HG03442 (cell line): Measurements from ENCODE around the gene GPAT3.
"Not testable (repeated sequence)": the region's sequence is repeated elsewhere in the genome, so short reads cannot be mapped to it uniquely, and the experiment has no call there.

ENCODE experiments used
- ATAC-seq: cut with Tn5 transposase; IDR thresholded peaks from one replicate; pipeline ENCODE4 v1.9.1; 2021; ENCODE audit warnings: mild to moderate bottlenecking, moderate library complexity; ENCODE audit not compliant: unreplicated experiment

Gene GPAT3

GRCh38 chr4:83535520-83536361 is at the start of gene GPAT3:
Gene GPAT3, plus strand, starts transcription at chr4:83536108. Its CDS starts 515 bp downstream, at chr4:83536623.
- ATAC-seq = peak; percentile 74

DNA sequence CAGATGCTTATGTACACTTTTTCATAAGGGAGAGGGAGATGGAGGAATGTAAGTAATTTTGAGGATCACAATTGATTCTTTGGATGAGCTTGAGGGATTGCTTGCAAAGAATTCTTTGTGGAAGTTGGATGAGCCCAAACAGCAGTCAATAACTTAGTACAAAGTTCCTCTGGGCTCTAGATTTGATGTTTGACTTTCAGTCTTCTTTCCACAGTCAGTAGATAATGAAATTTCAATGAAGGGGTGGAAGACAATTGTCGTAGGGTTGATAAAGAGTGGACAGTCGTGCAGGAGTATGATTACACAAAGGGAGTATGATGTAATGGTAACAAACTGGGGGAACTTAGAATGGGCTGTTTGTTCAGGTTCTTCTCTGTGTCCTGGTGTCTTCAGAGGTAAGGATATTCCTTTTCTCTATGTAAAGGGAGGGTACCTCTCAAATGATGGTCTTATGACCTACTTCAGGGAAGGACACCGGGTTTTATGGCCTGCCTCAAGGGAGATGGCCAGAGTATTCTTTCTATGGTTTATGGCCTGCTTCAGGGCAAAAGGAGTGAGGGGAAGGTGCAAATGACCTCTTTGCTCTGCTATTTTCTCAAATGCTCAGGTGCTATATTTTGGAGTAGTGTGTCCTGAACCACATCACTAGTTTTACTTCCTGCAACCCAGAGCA is 49.3 kb upstream of the GPAT3 start:
- ATAC-seq = no peak

- no peak for ATAC-seq
These were observed 46.1 kb upstream of the GPAT3 start for GRCh38 chr4:83489711-83490326.

GRCh38 chr4:83490876-83491450 is 44.9 kb upstream of the GPAT3 start:
- ATAC-seq = peak; percentile 83

DNA sequence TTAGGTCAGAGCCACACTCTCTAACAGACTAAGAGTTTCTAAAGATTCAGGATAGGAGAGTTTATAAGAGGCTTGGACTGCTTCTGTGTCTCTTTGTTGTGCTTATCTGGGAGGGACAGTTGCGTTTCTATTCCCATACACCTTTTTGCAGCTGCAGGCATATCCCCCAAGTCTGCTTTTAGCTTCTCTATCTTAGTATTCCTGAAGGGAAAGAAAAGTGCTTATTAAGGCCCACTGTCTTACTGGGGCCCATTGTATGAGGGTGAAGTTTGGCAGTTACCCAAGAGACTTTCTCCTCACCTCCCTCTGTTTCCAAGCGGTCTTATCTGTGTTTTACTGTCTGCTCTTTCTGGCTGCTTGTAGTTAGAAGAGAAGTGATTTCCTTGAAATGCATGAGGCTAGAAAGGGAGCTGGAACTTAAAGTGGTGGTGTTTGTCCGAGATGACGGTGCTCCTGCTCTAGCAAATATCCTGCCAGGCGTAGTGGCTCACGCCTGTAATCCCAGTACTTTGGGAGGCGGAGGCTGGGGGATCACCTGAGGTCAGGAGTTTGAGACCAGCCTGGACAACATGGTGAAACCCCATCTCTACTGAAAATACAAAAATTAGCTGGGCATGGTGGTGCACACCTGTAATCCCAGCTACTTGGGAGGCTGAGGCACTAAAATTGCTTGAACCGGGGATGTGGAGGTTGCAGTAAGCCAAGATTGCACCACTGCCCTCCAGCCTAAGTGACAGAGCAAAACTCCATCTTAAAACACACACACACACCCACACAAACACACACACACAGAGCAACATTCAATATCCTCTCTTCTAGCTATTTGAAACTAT is 39.6 kb upstream of the GPAT3 start:
- not testable (repeated sequence) for ATAC-seq

- no peak for ATAC-seq
These were observed 37.7 kb upstream of the GPAT3 start for GRCh38 chr4:83498187-83498586.

GRCh38 chr4:83501671-83502070 is 34.2 kb upstream of the GPAT3 start:
- ATAC-seq = not testable (repeated sequence)

DNA sequence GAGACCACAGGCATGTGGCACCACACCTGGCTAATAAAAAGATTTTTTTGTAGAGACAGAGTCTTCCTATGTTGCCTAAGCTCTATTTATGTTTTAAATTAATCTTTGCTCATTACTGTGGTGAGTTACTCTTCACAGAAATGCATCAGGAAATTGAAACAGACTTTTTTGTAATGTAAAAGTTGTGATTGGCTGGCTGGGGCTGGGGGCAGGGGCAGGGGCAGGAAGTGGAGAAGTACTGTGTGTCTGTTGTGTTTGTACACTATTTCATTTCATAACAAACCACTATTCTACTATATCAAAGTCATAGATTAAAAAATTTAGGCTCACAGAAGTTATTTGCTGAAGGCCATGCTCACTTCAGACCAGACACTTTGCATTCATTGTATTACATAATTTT is 31.9 kb upstream of the GPAT3 start:
- no peak for ATAC-seq

GRCh38 chr4:83504503-83504902 is 31.4 kb upstream of the GPAT3 start:
- no peak for ATAC-seq

GRCh38 chr4:83504996-83505395 is 30.9 kb upstream of the GPAT3 start:
- no peak for ATAC-seq

DNA sequence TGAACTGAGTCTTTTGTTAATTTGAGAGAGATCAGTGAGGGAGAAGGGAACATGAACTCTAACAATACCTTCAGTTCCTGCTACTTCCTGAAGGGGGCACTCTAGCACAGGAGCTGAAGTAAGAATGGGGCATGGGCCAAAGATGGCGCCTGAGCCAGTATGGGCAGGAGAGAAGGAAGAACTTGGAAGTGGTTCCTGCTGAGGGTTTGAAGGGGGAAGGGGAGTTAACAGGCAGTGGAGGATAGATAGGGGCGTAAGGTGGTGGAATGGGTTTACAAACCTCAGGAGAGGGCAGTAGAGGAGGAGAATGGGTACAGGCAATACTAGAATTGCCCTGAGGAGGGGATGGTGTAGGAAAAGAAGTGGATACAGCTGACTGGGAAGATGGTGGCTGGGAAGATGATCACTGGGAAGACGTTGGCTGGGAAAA is 26.7 kb upstream of the GPAT3 start:
- peak; percentile 68 for ATAC-seq

- ATAC-seq = peak; percentile 36
These were observed 25.5 kb upstream of the GPAT3 start for GRCh38 chr4:83510442-83510841.

- no peak for ATAC-seq
These were observed 19.7 kb upstream of the GPAT3 start for GRCh38 chr4:83516042-83516772.

- ATAC-seq = no peak
These were observed 13.7 kb upstream of the GPAT3 start for GRCh38 chr4:83522239-83522638.

GRCh38 chr4:83527671-83528070 is 8.2 kb upstream of the GPAT3 start:
- no peak for ATAC-seq

- peak; percentile 5 for ATAC-seq
These were observed 709 bp downstream of the GPAT3 start for GRCh38 chr4:83536362-83537272.

DNA sequence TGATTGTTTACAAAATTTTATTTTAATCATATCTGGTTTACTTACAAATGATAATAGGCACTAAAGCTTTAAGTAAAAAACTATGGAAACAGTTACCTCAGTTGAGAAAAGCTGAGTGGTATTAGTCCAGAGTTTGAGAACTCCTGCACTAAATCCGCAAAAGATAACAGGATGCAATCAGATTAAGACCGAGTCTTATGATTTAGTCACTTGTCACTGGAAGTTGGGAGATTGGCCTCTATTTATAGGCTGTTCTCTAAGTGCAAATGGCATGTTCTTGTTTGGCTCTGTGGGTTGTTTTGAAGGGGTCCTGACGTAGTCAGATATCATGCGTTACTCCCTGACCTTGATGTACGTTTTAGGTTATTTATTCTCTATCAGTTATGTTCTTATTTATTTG is 6.3 kb downstream of the GPAT3 start:
- ATAC-seq = no peak

DNA sequence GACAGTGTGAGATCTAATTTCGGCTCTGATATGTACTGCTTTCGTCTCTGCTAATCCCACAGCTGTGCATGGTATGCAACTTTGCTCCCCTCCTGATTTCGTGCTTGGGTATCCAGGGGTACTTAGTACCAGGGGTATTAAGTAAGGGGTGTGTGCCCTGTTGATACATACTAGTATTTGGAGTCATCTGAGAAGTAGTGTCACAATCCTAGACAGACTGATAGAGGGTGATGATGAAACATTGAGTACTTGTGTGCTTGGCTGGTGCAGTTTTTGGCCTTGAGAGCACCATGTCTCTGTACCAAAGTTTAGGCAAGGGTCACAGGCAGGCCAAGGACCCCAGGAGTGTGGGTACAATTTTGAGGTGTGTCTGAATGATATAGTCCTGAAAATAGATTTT is 10.9 kb downstream of the GPAT3 start:
- ATAC-seq = no peak
